Measurements from ENCODE around the gene RARA.

Gene RARA

GRCh38 chr17:40330850-40331470 lies 22.0 kb downstream of the RARA start:
- no peak for DNase-seq

GRCh38 chr17:40331743-40332641 lies 23.0 kb downstream of the RARA start:
- DNase-seq: no peak

- DNase-seq: no peak
These were observed 24.9 kb downstream of the RARA start for GRCh38 chr17:40333781-40334448.

GRCh38 chr17:40335620-40336019 lies 26.6 kb downstream of the RARA start:
- DNase-seq: no peak

DNA sequence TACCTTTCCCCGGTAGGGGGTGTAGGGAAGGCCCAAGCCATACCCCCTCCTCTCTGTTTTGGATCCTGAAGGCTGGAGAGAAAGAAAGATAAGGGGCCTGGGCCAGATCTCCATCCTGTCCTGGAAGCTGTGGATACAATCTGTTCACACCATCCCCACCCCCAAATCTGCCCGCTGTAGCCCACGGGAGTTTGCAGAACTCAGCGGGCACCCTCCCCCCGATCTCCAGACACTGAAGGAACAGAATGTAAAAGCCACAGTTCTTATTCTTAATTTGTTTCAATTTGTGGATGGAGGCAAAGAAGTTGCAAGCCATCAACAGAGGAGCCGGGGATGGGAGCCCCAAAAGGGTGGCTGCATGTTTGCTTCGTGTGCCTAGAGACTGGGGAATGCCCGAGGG lies 28.4 kb downstream of the RARA start:
- no peak for DNase-seq

DNA sequence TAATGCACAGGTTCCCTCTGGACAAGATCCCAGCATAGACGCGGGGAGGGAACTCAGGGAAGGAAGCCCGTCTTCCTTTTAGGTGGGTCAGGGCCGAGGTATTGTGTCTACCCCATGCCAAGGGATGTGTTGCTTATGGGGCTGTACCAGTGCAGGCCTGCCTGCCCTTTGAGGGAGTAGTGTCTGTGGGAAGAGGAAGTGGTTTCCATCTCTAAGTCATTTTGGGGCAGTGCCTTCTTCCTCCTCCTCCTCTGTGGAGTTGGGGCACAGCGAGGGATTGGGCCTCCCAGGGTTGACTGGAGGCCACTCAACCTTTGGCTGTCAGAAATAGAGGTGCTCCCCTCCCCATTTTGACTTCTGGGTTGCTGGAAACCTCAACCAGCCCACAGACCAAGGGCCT lies 29.1 kb downstream of the RARA start:
- no peak for DNase-seq

GRCh38 chr17:40338941-40339649 lies 30.1 kb downstream of the RARA start:
- no peak for DNase-seq

- no peak for DNase-seq
These were observed 31.3 kb downstream of the RARA start for GRCh38 chr17:40340327-40340726.

GRCh38 chr17:40340880-40341807 lies 32.2 kb downstream of the RARA start:
- DNase-seq: peak; percentile 34

DNA sequence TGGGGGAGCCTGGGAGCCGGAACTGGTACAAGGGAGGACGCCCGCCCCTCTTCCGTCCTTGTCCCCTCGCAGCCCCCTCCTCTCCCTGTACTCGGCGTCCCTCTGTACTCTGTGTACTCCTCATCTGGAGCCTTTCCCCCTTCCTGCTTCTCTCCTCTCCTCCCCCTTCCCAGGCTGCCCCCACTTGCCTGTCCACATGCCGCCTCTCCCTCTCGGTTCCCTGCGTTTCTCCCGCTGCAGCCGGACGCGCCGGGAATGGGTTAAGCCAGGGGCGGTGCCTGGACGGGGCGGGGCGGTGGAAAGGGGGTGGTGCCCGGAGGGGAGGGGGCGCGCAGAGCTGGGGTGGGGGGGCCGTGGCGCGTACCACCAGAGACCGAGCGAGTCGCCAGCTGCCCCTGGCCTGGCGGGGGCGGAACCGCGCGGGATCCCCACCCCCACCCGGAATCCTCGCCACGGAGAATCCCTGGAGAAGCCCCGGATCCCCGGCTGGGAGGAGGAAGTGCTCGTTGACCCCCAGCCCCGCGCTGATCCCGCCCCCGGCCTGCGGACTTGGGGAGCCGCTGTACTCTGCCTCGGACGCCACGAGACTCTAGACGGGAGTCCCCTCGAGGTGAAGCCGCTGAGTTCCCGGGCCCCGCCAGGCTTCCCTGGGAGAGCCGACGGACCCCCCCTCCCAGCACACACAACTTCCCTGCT lies 33.0 kb downstream of the RARA start:
- no peak for DNase-seq

DNA sequence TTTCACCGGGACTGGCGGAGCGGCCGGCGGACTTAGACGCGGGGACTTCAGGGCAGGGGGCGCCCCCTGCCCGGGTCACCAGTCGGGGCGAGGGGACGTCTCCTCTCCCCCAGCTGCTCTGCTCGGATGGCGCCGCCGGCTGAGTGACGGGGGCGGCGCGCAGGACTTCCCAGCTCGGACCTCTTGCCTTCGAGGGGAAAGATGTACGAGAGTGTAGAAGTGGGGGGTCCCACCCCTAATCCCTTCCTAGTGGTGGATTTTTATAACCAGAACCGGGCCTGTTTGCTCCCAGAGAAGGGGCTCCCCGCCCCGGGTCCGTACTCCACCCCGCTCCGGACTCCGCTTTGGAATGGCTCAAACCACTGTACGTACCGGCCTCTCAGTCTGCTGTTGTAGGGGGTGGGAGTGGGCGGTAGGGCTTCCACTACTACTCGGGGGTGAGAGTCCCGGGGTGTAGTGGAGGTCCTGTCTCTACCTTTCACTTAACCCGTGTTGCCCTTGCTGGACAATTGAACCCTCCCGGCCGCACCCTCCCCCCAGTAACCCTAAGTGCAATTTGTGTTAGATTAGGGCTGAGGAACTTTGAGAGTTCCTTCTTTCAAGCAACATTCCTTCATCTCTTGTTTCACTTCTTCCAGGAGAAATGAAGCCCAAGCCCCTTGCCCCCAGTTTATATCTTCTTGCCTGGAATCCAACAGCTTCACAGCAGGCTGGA lies 33.7 kb downstream of the RARA start:
- no peak for DNase-seq

- DNase-seq: no peak
These were observed 34.5 kb downstream of the RARA start for GRCh38 chr17:40343219-40344119.

GRCh38 chr17:40344421-40345160 lies 35.6 kb downstream of the RARA start:
- DNase-seq: no peak

DNA sequence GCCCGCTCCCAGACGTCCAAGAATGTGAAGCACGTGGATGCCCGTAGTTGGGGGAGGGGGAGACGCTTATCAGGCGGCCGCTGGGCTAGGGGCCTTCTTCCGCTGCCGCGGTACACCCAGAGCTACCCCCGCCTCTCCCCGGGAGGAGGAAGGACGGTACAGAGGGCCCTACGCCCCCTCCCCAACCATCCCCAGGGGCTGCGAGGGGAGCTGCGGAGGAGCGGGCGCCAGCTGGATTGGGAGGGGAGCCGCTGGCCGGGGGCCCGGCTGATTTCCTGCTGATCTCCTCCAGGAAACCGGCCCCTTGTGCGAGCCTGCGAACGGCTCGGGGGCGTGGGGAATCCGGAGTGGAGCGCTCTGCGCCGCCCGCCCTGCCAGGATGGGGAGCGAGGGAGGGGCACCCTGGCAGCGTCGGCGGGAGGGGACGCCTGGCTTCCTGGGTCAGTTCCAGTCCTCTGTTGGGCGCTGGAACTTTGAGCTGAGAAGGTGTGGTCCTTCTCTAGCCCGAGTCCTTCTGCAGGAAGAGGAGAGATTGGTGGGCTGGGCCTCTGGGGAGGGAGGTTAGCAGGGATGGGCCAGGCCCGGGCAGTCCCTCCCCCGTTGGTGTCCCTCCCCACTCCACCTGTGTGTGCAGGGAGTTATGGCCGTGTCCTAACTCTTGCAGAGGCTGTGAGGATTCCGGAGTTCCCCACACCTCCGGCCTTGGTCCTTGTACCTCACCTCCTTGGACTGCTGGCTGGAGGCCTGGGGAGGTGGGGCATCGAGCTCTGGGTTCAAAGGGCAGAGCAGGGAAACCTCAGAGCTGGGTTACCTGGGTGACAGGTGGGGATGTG lies 36.4 kb downstream of the RARA start:
- DNase-seq: no peak

DNA sequence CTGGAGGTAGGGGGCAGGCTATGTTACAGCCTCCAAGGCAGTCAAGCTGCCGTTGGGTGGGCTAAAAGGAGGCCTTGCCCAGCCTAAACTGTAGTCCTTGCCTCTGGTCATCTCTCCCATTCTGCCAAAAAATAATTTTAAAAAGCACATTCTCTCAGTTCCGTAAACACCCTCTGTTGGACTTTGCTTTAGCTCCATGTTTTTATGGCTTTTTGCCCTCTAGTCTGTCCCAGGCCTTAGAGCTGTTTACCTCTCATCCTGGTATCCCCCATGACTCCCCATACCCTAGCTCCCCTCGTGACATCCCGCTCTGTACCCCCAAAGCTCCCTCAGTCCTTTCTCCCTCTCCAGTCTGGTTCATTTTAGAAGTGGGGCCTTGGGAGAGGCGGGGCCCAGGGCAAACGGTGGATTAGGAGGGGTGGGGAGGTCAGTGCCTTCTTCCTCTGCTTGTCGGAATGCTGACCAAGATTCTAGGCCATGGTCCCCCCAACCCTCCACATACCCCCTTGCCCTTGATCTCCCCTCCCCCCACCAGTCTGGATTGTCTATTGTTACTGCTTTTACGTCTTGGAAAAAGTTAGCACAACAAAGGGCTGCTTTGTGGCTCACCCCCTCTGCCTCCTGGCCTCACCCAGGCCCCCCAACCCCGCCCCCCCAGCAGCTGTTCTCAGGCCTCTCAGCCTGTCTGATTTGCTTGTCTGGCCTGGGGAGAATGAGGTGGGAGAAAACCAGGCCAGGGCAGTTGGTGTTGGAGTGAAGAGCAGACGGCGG lies 37.2 kb downstream of the RARA start:
- DNase-seq: no peak

DNA sequence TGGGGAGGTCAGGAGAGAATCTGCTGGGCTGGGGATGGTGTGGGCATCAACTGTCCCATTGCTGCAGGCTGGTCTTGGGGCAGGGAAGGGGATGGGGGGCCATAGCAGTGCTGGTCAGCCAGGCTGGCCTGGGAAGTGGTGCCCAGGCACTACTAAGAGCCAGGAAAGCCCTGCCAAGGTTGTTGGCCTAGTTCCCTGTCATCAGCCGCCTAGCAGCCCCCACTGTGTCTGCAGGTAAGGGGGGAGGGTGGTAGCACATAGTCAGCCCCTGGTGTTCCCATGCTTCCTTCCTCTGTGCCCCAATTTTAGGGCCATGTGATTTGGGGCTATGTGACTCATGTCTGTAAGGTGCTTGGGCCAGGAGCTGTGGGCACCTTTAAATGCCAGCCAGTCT lies 37.8 kb downstream of the RARA start:
- DNase-seq: no peak
